B cell (primary cell): Measurements from ENCODE around the gene POLN.

Experiments used
- EZH2 ChIP-seq: IDR thresholded peaks from 2 replicates; pipeline ENCODE4 v1.6.1; 2012; ENCODE audit warnings: borderline replicate concordance, low read depth, mild to moderate bottlenecking, moderate library complexity, low read length; ENCODE audit not compliant: insufficient read depth, poor library complexity, severe bottlenecking
- TF ChIP-seq, protein P1 (sequence below): fragments of 200-600 bp; IDR thresholded peaks from one replicate; pipeline ENCODE4 v1.8.0; 2022; ENCODE audit warnings: antibody characterized with exemption, mild to moderate bottlenecking

DNA sequence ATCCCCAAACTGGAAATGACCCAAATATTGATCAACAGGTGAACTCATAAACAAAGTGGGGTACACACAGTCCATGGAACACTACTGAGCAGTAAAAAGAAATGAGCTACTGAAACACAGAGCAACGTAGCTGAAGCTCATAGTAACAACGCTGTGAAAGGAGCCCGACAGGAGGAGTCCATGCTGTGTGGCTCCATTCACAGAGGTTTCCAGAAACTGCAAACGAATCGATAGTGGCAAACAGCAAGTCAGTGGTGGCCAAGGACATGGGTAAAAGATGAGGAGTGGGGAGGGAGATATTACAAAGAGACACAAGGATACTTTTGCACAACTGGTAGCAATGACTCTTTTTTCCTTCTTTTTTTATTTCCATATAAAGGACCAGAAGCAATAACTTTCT, 90.4 kb downstream of the POLN start:
- TF ChIP-seq, protein P1, sequence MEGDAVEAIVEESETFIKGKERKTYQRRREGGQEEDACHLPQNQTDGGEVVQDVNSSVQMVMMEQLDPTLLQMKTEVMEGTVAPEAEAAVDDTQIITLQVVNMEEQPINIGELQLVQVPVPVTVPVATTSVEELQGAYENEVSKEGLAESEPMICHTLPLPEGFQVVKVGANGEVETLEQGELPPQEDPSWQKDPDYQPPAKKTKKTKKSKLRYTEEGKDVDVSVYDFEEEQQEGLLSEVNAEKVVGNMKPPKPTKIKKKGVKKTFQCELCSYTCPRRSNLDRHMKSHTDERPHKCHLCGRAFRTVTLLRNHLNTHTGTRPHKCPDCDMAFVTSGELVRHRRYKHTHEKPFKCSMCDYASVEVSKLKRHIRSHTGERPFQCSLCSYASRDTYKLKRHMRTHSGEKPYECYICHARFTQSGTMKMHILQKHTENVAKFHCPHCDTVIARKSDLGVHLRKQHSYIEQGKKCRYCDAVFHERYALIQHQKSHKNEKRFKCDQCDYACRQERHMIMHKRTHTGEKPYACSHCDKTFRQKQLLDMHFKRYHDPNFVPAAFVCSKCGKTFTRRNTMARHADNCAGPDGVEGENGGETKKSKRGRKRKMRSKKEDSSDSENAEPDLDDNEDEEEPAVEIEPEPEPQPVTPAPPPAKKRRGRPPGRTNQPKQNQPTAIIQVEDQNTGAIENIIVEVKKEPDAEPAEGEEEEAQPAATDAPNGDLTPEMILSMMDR = no peak
- TF ChIP-seq EZH2 = no peak
